Stimulated activated CD4-positive, alpha-beta T cell treated with anti-CD3 and anti-CD28 coated beads, Interleukin-1b, Interleukin-23, amount 100 ng/mL, for 24 hours (primary cell): Measurements from ENCODE around the gene PDE4B.
A peak's percentile ranks its signal among the peaks of the same experiment; 100 is the strongest.

Source experiments
- DNase-seq, 4 experiments: peaks; one replicate each; pipeline ENCODE4 v3.0.0-alpha.2; 2020; ENCODE audit warnings: low read depth in 4 of 4, low spot score in 1 of 4

Gene PDE4B

GRCh38 chr1:66254785-66255184, 462.1 kb downstream of the PDE4B start:
- no peak for DNase-seq

GRCh38 chr1:66256629-66257572, 464.2 kb downstream of the PDE4B start:
- no peak for DNase-seq

- DNase-seq, result no peak
Observed at GRCh38 chr1:66258404-66259105, 465.9 kb downstream of the PDE4B start.

DNA sequence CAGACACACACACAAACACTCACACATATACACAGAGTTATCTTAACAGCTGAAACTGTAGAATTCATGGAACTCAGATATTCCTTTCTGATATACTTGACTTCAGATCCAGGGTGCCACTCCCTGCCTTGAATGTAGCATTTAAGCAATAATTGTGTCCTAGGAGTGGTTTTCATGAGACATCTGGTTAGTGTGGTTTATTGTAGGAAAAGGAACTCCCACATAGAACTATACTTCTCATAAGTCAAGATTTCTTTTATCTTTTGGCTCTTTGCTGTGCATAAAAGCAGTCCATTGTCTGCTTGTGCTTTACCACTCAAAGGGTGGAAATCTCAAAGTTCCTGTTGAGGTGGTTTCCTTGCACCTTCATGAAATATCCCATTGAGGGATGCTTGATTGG, 468.7 kb downstream of the PDE4B start:
- no peak for DNase-seq

GRCh38 chr1:66262208-66262963, 469.7 kb downstream of the PDE4B start:
- DNase-seq, result no peak

DNA sequence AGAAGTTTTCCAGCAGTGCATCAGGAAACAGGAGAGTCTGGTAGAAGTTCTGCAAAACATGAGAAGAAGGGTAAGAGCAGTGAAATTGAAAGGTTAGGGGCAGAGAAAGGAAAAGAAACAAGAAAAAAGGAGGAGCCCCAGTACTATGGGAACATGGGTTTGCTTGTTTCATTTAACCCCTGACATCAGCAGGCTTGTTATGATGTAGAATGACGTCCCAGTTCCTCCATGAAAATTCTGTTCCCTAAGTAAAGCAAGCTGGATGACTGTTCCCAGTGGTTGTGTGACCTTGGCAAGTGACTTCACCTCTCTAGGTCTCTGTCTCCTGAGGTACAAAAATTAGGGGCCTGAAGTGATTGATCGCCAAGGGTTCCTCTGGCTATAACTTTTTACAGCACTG, 472.6 kb downstream of the PDE4B start:
- DNase-seq, result no peak

DNA sequence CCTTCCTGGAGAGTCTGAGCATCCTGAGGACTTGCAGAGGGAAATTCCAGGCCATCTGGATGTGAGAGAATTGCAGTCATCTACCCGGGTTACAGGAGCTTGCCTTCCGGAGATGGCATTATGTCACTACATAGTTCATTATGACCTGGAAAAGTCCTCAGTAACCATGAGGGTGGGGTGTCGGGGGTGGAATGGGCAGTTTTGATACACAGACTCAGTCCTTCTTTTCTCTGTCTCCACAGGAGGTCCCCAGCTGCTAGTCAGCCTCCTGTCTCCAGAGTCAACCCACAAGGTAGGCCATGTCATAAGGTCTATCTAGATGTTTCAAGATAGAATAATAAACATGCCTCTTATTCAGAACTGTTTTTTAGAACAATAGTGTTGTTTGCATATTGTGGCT, 473.1 kb downstream of the PDE4B start:
- DNase-seq, result no peak

DNA sequence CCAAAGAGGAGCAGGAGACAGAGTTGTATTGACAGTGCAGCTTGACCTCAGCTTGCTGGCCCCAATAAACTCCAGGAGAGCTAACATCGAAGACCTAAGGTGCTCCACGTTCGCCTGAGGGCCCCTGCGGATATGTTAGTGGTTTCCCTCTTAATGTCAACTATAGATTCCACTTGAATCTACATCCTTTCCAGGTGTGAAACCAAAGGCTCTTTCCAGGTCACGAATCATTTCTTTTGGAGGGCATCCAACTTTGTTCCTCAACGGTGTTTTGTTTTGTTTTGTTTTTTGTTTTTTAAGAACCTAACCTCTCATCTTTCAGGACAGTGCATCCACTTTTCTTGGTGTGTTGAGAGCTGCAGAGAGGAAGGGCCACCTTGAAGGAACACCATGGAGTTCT, 473.7 kb downstream of the PDE4B start:
- DNase-seq, result no peak

GRCh38 chr1:66266756-66267155, 474.1 kb downstream of the PDE4B start:
- no peak for DNase-seq

DNA sequence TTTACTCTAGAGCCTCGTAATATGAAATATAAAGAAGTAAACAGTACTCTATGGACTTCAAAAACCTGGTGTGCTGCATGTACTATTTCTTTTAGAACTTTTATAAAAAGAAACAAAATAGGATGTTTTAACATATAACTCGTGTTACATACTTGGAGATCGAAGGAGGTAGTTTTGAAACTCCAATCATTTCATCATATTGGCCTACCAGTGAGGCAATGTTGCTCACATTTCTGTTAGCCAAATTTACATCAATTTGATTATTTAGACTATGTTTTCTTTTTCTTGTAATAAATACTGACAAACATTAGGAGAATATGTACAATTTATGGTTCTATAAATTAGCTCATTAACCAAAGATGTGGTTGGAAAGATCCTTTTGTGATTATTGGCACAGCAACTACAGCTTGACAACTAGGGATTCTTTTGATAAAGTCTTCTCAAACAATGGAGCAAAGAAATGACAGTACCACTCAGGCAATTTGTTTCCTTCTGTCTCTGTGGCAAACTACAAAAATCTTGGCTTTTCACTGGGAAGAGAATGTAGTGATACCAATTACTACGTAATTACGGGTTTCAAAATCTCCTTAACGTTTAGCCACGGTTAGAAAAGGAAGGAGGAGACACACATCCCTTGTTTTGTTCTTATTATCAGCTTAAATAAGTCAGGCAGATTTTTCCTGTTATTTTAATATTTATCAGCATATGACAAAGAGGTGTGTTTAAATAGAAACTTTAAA, 474.7 kb downstream of the PDE4B start:
- DNase-seq, result no peak

DNA sequence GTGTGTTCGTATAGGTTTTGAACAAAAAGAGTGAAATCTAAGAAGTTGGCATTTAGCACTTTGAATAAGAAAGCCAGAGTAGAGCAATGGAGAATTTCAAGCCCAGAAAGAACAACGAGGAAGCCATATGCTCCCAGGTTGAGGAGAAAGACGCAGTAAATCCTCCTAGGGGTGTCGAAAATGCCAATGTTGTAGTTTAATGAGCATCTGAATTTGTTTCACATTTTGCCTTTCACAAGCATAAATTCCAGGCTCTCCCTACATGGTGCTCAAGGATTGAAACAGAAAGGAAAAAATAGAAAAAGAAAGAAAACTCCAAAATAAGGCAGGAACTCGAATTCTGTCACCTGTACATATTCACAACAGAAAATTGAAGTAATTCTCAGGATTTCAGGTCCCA, 476.5 kb downstream of the PDE4B start:
- no peak for DNase-seq

- no peak for DNase-seq
Observed at GRCh38 chr1:66270119-66270812, 477.6 kb downstream of the PDE4B start.

- DNase-seq, result peak in 2 of 4 experiments; percentile 23 to 54
Observed at GRCh38 chr1:66271216-66271903, 478.7 kb downstream of the PDE4B start.

GRCh38 chr1:66271904-66272254, 479.2 kb downstream of the PDE4B start:
- no peak for DNase-seq

- no peak for DNase-seq
Observed at GRCh38 chr1:66273656-66274055, 481.0 kb downstream of the PDE4B start.

DNA sequence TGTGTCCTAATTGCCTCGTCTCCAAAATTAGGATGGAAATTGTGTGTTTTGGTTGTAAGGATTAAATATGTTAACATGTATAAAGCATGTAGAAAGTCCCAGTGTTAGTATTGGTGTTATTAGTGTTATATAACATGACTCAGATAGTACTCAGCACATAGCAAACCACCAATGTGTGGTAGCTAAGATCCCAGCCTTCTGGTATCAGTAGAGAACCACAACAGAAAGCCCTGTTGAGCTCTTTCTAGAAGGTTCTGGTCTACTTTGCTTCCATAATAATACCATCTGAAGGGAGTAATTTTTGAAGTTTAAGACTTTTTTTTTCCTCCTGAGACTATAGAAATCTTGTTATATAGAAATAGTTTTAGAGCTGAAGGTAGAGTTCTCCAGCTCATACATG, 481.9 kb downstream of the PDE4B start:
- DNase-seq, result no peak

DNA sequence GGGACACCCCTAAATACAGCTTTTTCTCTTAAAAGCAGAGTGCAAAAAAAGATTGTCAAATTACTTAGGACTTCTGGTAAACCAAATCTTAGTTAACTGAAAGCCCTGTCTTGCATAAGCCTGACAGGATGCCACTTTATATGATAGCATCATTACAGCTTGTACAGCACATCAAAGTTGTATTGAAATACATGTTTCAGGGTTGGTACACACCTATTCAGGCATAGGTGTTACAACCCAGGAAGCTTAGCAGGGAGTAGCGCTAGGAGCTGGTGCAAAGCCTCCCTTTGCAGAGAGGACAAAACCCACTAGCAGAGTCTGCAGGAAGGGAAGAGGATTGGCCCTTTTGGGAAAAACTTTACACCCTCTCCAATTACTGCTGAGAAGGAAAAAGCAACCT, 482.4 kb downstream of the PDE4B start:
- DNase-seq, result no peak

GRCh38 chr1:66275601-66276023, 482.9 kb downstream of the PDE4B start:
- DNase-seq, result no peak

DNA sequence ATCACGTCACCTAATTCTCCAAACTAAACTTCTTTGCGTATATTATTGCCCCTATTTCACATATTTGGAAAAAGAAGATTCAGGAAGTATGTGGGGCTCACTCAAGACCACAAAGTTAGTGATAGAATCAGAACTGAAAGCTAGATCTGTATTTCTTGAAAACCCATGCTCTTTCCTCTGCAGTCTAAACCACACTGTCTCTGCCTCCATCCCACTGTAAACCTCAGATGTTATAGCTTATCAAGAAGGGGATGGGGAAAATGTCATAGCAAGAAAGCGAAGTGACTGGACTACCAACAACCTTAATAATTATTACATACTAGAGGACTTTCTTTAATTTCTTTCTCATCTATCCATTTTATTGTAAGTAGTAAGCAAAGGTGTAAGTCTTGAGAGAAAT, 483.5 kb downstream of the PDE4B start:
- no peak for DNase-seq
